Peyer's patch (tissue), 4 donors: Measurements from ENCODE around the gene CIZ1. TPM values are rescaled to one million over a fixed set of nuclear protein-coding genes. Genes with fewer than 3 reads are reported as not detected.

Experiments used
- DNase-seq, 3 donors: peaks; one replicate each; pipeline ENCODE4 v3.0.0-alpha.2; 2017 to 2019
- H3K27ac ChIP-seq, 4 donors: fragments of 200-600 bp; sonication (generic); one replicate each; pipeline ENCODE4 v1.5.1; 2016 to 2019
- H3K27me3 ChIP-seq, 2 donors: fragments of 200-600 bp; sonication (generic); one replicate each; pipeline ENCODE4 v1.5.1; 2019
- H3K36me3 ChIP-seq, 3 donors: fragments of 200-600 bp; sonication (generic); one replicate each; pipeline ENCODE4 v1.5.1; 2016 to 2019
- H3K4me1 ChIP-seq, 4 donors: fragments of 200-600 bp; sonication (generic); one replicate each; pipeline ENCODE4 v1.5.1; 2016 to 2019
- H3K4me3 ChIP-seq, 4 donors: fragments of 200-600 bp; sonication (generic); 1 replicate in 3 of 4; 2 replicates in 1 of 4; pipeline ENCODE4 v1.5.1; 2016 to 2019; ENCODE audit warnings: mild to moderate bottlenecking in 1 of 4
- H3K9me3 ChIP-seq, 4 donors: fragments of 200-600 bp; sonication (generic); one replicate each; pipeline ENCODE4 v1.5.1; 2016 to 2019; ENCODE audit warnings: mild to moderate bottlenecking in 1 of 4
- POLR2A ChIP-seq, 2 donors: fragments of 450-650 bp; IDR thresholded peaks; one replicate each; pipeline ENCODE4 v1.5.1; 2017; ENCODE audit warnings: antibody characterized with exemption in 2 of 2, mild to moderate bottlenecking in 2 of 2, moderate library complexity in 2 of 2
- total RNA-seq, 4 donors: library from RNA; depleted of rRNA; stranded (reverse); fragments of >200 nt; gene quantifications; one replicate each; pipeline ENCODE4 v1.1.0, GENCODE V29; 2016
- TF ChIP-seq, protein P1 (sequence below), 6 experiments: fragments of 450-650 bp in 4 of 6; fragments of 200-600 bp in 2 of 6; sonication (generic) in 1 of 6; IDR thresholded peaks; one replicate each; pipeline ENCODE4 v1.5.1; 2017 to 2019; ENCODE audit warnings: antibody characterized with exemption in 6 of 6, mild to moderate bottlenecking in 3 of 6, moderate library complexity in 1 of 6

The CIZ1 gene
- total RNA-seq, 4 donors from 2014 or later, result 52.2 to 144 (median 95.3) TPM

DNA sequence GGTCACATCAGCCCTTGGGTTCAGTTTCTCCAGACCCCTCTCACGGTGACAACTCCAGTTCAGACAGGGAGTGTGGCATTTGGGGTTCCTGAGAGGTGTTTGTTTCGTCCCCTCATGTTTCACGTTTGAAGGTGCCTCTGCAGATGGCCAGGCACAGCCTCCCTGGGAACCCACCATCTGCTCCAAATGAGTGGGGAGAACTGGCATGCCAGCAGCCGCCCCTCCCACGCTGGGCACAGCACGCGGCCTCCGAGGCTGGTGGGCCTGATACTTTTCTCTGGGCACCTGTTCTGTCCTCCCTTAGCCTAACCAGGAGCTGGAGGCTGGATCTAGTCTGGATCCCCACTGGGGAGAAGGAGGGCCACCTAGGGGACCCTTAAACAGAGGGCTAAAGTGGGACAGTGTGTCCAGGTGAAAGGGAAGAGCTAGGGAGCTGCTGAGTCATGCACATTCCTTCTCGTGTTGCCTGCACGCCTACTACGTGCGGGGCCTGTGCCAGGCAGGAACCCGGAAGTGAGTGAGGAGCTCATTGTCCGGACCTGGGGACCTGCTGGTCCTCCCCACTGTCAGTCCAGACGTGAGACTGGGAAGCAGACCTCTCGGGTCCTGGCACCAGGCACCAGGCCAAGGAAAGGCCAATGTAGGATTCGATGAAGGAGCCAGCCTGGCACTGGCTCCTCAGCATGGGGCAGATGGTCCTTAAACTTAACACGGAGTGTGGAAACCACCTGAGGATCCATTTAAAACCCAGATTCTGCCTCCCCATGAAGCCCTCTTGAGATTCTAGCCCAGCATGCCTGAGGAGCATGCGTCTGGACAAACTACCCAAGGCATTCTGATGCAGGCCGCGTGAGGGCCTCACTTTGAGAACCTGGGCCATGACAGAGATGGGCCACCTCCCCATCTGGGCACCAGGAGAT, 23.5 kb upstream of the CIZ1 start:
- H3K9me3 ChIP-seq, result no peaks in the 10 kb centered on the region
- no peak overlapping the region for H3K4me3 ChIP-seq
- peak overlapping the region; percentile 22 to 53 (median 30) for H3K27ac ChIP-seq
- peaks cover 0 to 15% (median 0%) of the 10 kb centered on the region in 4 donors for H3K4me1 ChIP-seq
- H3K36me3 ChIP-seq, result no peaks in the 10 kb centered on the region
- H3K27me3 ChIP-seq, result no peaks in the 10 kb centered on the region
- TF ChIP-seq, protein P1, sequence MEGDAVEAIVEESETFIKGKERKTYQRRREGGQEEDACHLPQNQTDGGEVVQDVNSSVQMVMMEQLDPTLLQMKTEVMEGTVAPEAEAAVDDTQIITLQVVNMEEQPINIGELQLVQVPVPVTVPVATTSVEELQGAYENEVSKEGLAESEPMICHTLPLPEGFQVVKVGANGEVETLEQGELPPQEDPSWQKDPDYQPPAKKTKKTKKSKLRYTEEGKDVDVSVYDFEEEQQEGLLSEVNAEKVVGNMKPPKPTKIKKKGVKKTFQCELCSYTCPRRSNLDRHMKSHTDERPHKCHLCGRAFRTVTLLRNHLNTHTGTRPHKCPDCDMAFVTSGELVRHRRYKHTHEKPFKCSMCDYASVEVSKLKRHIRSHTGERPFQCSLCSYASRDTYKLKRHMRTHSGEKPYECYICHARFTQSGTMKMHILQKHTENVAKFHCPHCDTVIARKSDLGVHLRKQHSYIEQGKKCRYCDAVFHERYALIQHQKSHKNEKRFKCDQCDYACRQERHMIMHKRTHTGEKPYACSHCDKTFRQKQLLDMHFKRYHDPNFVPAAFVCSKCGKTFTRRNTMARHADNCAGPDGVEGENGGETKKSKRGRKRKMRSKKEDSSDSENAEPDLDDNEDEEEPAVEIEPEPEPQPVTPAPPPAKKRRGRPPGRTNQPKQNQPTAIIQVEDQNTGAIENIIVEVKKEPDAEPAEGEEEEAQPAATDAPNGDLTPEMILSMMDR (IDR thresholded peaks at IDR 0.05), result no peak
- no peak for TF ChIP-seq POLR2A (IDR thresholded peaks at IDR 0.05)
- no peak for DNase-seq

DNA sequence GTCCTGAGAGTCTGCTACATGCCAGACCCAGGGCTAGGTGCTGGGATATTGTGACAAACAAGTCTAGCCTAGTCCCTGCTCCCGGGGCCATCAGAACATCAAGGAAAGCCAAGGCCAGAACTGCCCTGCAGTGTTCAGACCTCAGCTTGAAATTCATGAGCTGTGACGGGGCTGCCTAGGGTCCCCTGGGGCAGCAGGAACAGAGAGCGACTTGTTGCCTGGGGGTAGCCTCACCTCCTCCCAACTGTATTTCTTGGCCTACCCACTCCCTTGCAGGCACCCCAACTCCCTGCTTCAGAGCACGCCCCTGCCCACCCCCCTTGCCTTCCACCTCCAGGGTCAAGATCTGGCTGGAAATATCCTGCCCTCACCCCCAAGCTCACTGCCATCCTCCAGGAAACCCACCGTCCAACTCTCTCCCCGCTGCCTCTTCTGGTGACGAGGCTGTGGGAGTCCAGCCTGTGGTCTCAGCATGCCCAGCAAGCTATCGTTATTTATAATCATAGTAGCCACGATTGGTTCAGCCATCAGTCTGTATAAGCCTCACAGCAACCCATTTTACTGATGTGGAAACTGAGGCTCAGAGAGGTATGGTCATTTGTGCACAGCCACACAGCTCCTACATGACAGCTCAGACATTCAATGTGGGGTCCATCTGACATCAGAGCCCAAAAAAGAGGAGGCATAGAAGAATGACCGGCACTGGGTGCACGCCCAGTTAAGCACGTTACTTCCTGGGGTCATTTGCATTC, 22.6 kb upstream of the CIZ1 start:
- H3K4me1 ChIP-seq, result peaks cover 0 to 15% (median 0%) of the 10 kb centered on the region in 4 donors
- no peak for TF ChIP-seq POLR2A (IDR thresholded peaks at IDR 0.05)
- TF ChIP-seq, protein P1 (IDR thresholded peaks at IDR 0.05), result no peak
- H3K9me3 ChIP-seq, result no peaks in the 10 kb centered on the region
- no peak for DNase-seq
- no peaks in the 10 kb centered on the region for H3K36me3 ChIP-seq
- no peaks in the 10 kb centered on the region for H3K27me3 ChIP-seq
- H3K27ac ChIP-seq, result no peak overlapping the region
- H3K4me3 ChIP-seq, result no peak overlapping the region

DNA sequence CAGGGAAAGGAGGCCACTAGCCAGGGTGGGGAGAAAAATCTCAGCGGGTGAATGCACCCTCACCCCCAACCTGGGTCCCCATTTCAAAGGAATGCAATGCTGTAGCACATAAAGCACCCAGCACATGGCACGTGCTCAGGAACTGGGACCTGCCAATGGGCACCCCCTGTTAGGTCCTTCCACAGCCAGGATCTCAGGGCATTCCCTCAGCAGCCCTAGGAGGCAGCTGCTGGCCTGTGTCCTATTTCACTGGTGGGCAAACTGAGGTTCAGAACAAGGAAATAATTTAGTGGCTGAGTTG, 20.6 kb upstream of the CIZ1 start:
- Histone ChIP-seq H3K4me1 (peaks cover 0 to 8% (median 0%) of the 10 kb centered on the region in 4 donors), H3K36me3 (no peaks in the 10 kb centered on the region), H3K27me3 (no peaks in the 10 kb centered on the region), H3K9me3 (no peaks in the 10 kb centered on the region), H3K27ac (peak overlapping the region in 2 of 4 donors; percentile 64 to 78), H3K4me3 (no peak overlapping the region)
- no peak for DNase-seq
- no peak for TF ChIP-seq POLR2A (IDR thresholded peaks at IDR 0.05)
- TF ChIP-seq, protein P1 (IDR thresholded peaks at IDR 0.05), result no peak

DNA sequence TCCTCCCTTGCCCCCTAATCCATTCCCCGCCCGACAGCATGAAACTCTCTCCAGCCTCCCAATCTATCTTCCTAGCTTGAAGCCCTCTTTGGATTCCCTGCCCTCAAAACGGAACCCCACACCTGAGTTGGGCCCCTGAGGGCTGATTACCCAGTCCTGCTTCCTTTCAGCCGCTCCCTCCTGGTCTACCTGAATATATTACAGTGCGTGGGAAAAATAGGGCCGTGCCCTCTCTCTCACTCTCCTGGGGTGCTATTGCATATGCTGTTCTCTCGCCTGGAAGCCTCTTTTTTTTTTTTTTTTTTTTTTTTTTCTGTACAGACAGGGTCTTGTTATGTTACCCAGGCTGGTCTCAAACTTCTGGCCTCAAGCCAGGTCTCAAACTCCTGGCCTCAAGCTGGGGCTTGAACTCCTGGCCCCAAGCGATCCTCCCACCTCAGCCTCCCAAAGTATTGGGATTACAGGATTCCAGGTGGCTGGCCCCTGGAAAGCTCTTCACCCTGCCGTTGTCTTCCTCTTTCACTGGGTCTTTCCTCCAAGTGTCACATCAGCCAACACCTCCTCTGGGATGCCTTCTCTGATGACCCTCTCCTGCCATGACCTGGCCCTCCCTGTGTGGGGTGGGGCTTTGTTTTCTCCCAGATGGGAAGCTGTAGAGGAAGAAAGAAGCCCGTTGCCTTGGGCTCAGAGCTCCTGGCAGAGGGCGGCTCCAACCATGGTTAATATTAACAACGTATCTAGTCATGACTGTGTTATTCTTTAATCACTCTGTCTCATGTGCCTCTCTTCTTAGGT, 20.0 kb upstream of the CIZ1 start:
- no peaks in the 10 kb centered on the region for H3K36me3 ChIP-seq
- peak overlapping the region in 2 of 4 donors; percentile 64 to 78 for H3K27ac ChIP-seq
- H3K27me3 ChIP-seq, result no peaks in the 10 kb centered on the region
- no peak overlapping the region for H3K4me3 ChIP-seq
- H3K9me3 ChIP-seq, result no peaks in the 10 kb centered on the region
- peaks cover 0 to 14% (median 0%) of the 10 kb centered on the region in 4 donors for H3K4me1 ChIP-seq
- DNase-seq, result peak in 2 of 3 donors; percentile 73 to 74
- no peak for TF ChIP-seq POLR2A (IDR thresholded peaks at IDR 0.05)
- TF ChIP-seq, protein P1 (IDR thresholded peaks at IDR 0.05), result no peak

DNA sequence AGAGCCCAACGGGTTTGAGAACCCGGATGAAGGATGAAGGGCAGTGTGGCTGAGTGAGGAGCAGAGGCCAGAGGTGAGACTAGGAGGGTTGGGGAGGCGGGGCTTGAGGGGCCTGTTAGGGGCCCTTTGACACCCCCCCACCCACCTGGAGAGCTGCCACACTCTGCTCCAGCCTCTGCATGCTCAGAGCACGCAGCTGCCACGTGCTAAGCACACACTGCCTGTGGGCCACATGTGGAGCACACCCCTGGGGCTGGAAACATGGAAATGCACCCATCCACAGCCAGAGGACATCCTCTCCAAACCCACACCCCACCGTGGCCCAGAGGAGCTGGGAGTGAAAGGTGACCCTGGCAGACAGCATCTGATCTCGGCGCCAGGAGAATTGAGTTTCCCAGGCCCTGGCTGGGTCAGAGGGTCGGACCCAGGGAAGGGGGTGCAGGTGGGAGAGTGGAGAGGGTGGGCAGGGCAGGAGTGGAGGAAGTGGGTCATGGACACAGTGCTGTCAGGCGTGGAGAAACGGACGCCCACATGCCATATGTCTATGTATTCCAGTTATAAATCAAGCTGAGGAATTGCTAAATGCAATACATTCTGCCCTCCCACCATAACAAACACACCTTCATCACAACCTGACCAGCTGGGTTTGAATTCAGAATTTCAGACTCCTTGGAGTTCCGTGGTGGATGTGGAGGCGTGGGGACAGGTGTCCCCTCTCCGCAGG, 17.7 kb upstream of the CIZ1 start:
- peaks cover 0 to 21% (median 2%) of the 10 kb centered on the region in 4 donors for H3K4me1 ChIP-seq
- H3K27ac ChIP-seq, result no peak overlapping the region
- no peak overlapping the region for H3K4me3 ChIP-seq
- no peak for DNase-seq
- no peaks in the 10 kb centered on the region for H3K9me3 ChIP-seq
- H3K27me3 ChIP-seq, result no peaks in the 10 kb centered on the region
- H3K36me3 ChIP-seq, result no peaks in the 10 kb centered on the region
- TF ChIP-seq POLR2A (IDR thresholded peaks at IDR 0.05), result no peak
- TF ChIP-seq, protein P1 (IDR thresholded peaks at IDR 0.05), result no peak
